CD4-positive, CD25-positive, alpha-beta regulatory T cell (primary cell): Measurements from ENCODE around the gene BSG. TPM values are rescaled to one million over a fixed set of nuclear protein-coding genes. Genes with fewer than 3 reads are reported as not detected.

ENCODE experiments used
- ATAC-seq, 2 donors: fragments of 150-1000 bp; cut with Tn5 transposase; one replicate each; pipeline ENCODE4 v1.10.0; 2021; ENCODE audit warnings: low read depth in 2 of 2, moderate number of reproducible peaks in 2 of 2, moderate library complexity in 1 of 2
- DNase-seq, 3 donors: peaks; one replicate each; pipeline versions ENCODE4 v3.0.0 to v3.0.0-alpha.2; 2012 to 2022; ENCODE audit warnings: mixed read lengths in 1 of 3
- H3K27ac ChIP-seq: one replicate; pipeline ENCODE4 v1.7.0; 2013; ENCODE audit warnings: mild to moderate bottlenecking, low read length; ENCODE audit not compliant: insufficient read depth, poor library complexity, severe bottlenecking
- H3K27me3 ChIP-seq: one replicate; pipeline ENCODE4 v1.7.0; 2013; ENCODE audit warnings: low read length; ENCODE audit not compliant: control insufficient read depth, insufficient read depth
- H3K36me3 ChIP-seq: one replicate; pipeline ENCODE4 v1.7.0; 2013; ENCODE audit warnings: mild to moderate bottlenecking, low read length, moderate library complexity; ENCODE audit not compliant: control insufficient read depth, insufficient read depth
- H3K4me1 ChIP-seq: 2 replicates; pipeline ENCODE4 v1.7.0; 2013; ENCODE audit warnings: mild to moderate bottlenecking, low read length; ENCODE audit not compliant: insufficient read depth, control insufficient read depth, poor library complexity, severe bottlenecking
- H3K4me3 ChIP-seq: one replicate; pipeline ENCODE4 v1.7.0; 2013; ENCODE audit warnings: low read depth, mild to moderate bottlenecking, low read length, moderate library complexity
- H3K9me3 ChIP-seq, 2 experiments: 1 replicate in 1 of 2; 2 replicates in 1 of 2; pipeline ENCODE4 v1.7.0; 2013; ENCODE audit warnings: low read length in 2 of 2, mild to moderate bottlenecking in 1 of 2, moderate library complexity in 1 of 2; ENCODE audit not compliant: control insufficient read depth in 2 of 2
- H3K27ac Mint-ChIP-seq, 3 donors: one replicate each; pipeline ENCODE4 v1.8.0; 2020 to 2022; ENCODE audit warnings: mild to moderate bottlenecking in 3 of 3, mixed read lengths in 3 of 3, moderate library complexity in 2 of 3
- H3K27me3 Mint-ChIP-seq: one replicate; pipeline ENCODE4 v1.8.0; 2022; ENCODE audit warnings: mild to moderate bottlenecking, mixed read lengths
- H3K36me3 Mint-ChIP-seq: one replicate; pipeline ENCODE4 v1.8.0; 2020; ENCODE audit warnings: mixed read lengths
- H3K4me1 Mint-ChIP-seq, 4 donors: one replicate each; pipeline ENCODE4 v1.8.0; 2020 to 2022; ENCODE audit warnings: mixed read lengths in 4 of 4, mild to moderate bottlenecking in 1 of 4
- H3K4me3 Mint-ChIP-seq, 4 donors: one replicate each; pipeline ENCODE4 v1.8.0; 2020 to 2022; ENCODE audit warnings: mild to moderate bottlenecking in 4 of 4, mixed read lengths in 4 of 4, moderate library complexity in 3 of 4
- H3K9me3 Mint-ChIP-seq, 7 donors: one replicate each; pipeline ENCODE4 v1.8.0; 2020 to 2022; ENCODE audit warnings: mixed read lengths in 7 of 7, mild to moderate bottlenecking in 3 of 7, moderate library complexity in 2 of 7
- polyA plus RNA-seq, 4 donors: library from polyadenylated mRNA; unstranded; fragments of 300-500 nt; fragmentation: Illumina TruSeq; gene quantifications; one replicate each; pipeline ENCODE4 v1.2.3, GENCODE V29; 2021
- total RNA-seq: library from RNA; stranded (reverse); gene quantifications from one replicate; pipeline ENCODE4 v1.2.3, GENCODE V29; 2022

BSG gene
- total and polyA plus RNA-seq, 5 donors from 2014 or later: 132 to 338 (median 297) TPM

DNA sequence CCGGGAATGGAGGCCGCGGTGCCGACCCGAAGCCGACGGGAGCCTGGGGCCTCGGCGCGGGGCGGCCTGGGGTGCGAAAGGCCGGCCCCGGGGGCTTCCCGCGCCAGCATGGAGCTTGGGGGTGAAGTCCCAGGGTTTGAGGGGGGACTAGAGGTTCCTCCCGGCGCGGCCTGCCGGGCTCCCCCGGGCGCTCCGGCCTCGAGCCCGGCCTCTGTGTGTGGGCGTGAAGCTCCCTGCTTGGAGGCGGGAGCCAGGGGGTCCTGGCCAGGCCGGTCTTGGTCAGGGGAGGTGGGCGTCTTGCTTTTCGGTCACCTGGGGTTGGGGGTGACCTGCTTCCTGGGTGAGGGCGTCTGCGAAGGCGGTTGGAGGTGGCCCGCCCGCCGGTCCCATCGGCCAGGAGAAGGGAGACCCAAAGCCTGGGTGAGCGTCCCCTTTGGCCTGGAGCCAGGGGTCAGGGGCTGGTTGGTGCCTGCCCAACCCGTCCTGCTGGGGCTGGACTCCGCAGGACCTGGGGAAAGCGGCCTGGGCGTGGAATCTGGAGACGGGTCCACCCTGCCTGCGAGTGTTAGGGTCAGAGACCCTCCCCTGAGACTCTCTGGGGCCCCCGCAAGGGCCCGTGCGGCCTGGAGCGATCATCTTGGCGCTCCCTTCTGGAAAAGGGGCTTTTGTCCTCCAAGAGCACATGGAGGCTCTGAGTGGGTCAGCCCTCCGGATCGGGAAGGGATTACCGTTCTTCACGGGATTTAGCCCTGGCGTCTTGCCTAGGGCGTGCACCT lies 535 bp downstream of the BSG start:
- peak overlapping the region; percentile 90 to 95 (median 93) for H3K4me3 Mint-ChIP-seq
- H3K4me1 Mint-ChIP-seq: peaks cover 0 to 48% (median 18%) of the 10 kb centered on the region in 4 donors

GRCh38 chr19:573519-573825 lies 1.1 kb downstream of the BSG start:
- Mint-ChIP-seq H3K4me1 (peaks cover 0 to 49% (median 18%) of the 10 kb centered on the region in 4 donors), H3K27me3 (peaks cover 9% of the 10 kb centered on the region), H3K4me3 (peak overlapping the region; percentile 82 to 92 (median 88)), H3K9me3 (peaks cover 0 to 4% (median 0%) of the 10 kb centered on the region in 7 donors), H3K27ac (peak overlapping the region; percentile 71 to 90 (median 89)), H3K36me3 (no peaks in the 10 kb centered on the region)
- Histone ChIP-seq H3K36me3 (no peaks in the 10 kb centered on the region), H3K4me3 (peak overlapping the region; percentile 74), H3K4me1 (peaks cover 40% of the 10 kb centered on the region), H3K27ac (peak overlapping the region; percentile 65), H3K9me3 (no peaks in the 10 kb centered on the region), H3K27me3 (no peaks in the 10 kb centered on the region)
- DNase-seq (peak in 1 of 3 donors; percentile 34), ATAC-seq (no peak)

More for the DNA sequence above, 535 bp downstream of the BSG start:
- Histone ChIP-seq H3K27me3 (no peaks in the 10 kb centered on the region), H3K4me3 (peak overlapping the region; percentile 74), H3K36me3 (no peaks in the 10 kb centered on the region), H3K27ac (peak overlapping the region; percentile 65), H3K4me1 (peaks cover 40% of the 10 kb centered on the region), H3K9me3 (no peaks in the 10 kb centered on the region)
- H3K9me3 Mint-ChIP-seq: peaks cover 0 to 4% (median 0%) of the 10 kb centered on the region in 7 donors
- H3K27me3 Mint-ChIP-seq: peaks cover 9% of the 10 kb centered on the region
- no peaks in the 10 kb centered on the region for H3K36me3 Mint-ChIP-seq
- ATAC-seq: no peak
- DNase-seq: no peak
- H3K27ac Mint-ChIP-seq: peak overlapping the region; percentile 14 to 98 (median 95)

- DNase-seq (no peak), ATAC-seq (no peak)
- Mint-ChIP-seq H3K27me3 (peaks cover 7% of the 10 kb centered on the region), H3K4me1 (peaks cover 0 to 47% (median 16%) of the 10 kb centered on the region in 4 donors), H3K4me3 (peak overlapping the region; percentile 63 to 91 (median 76)), H3K27ac (peak overlapping the region in 1 of 3 donors; percentile 51), H3K36me3 (no peaks in the 10 kb centered on the region), H3K9me3 (peaks cover 0 to 2% (median 0%) of the 10 kb centered on the region in 7 donors)
- Histone ChIP-seq H3K4me3 (peak overlapping the region; percentile 7), H3K36me3 (no peaks in the 10 kb centered on the region), H3K27ac (no peak overlapping the region), H3K4me1 (peaks cover 40% of the 10 kb centered on the region), H3K27me3 (no peaks in the 10 kb centered on the region), H3K9me3 (no peaks in the 10 kb centered on the region)
These were observed 2.5 kb downstream of the BSG start for GRCh38 chr19:574658-575526.

- Mint-ChIP-seq H3K4me1 (peaks cover 0 to 45% (median 13%) of the 10 kb centered on the region in 4 donors), H3K9me3 (peaks cover 0 to 2% (median 0%) of the 10 kb centered on the region in 7 donors), H3K27ac (no peak overlapping the region), H3K27me3 (peaks cover 4% of the 10 kb centered on the region), H3K4me3 (no peak overlapping the region), H3K36me3 (no peaks in the 10 kb centered on the region)
- DNase-seq (no peak), ATAC-seq (no peak)
- Histone ChIP-seq H3K9me3 (no peaks in the 10 kb centered on the region), H3K4me1 (peaks cover 40% of the 10 kb centered on the region), H3K27me3 (no peaks in the 10 kb centered on the region), H3K27ac (no peak overlapping the region), H3K36me3 (no peaks in the 10 kb centered on the region), H3K4me3 (no peak overlapping the region)
These were observed 3.4 kb downstream of the BSG start for GRCh38 chr19:575527-576506.

- Mint-ChIP-seq H3K36me3 (no peaks in the 10 kb centered on the region), H3K27me3 (no peaks in the 10 kb centered on the region), H3K27ac (peak overlapping the region in 1 of 3 donors; percentile 62), H3K4me3 (peak overlapping the region in 1 of 4 donors; percentile 47), H3K9me3 (no peaks in the 10 kb centered on the region), H3K4me1 (peaks cover 0 to 38% (median 9%) of the 10 kb centered on the region in 4 donors)
- no peaks in the 10 kb centered on the region for H3K9me3 ChIP-seq
- DNase-seq (no peak), ATAC-seq (no peak)
- peaks cover 7% of the 10 kb centered on the region for H3K36me3 ChIP-seq
- H3K27me3 ChIP-seq: no peaks in the 10 kb centered on the region
- no peak overlapping the region for H3K27ac ChIP-seq
- no peak overlapping the region for H3K4me3 ChIP-seq
- H3K4me1 ChIP-seq: peaks cover 33% of the 10 kb centered on the region
These were observed 4.5 kb downstream of the BSG start for GRCh38 chr19:576768-577438.

- no peaks in the 10 kb centered on the region for H3K9me3 ChIP-seq
- H3K36me3 ChIP-seq: peaks cover 11% of the 10 kb centered on the region
- no peak overlapping the region for H3K27ac ChIP-seq
- DNase-seq (no peak), ATAC-seq (no peak)
- no peaks in the 10 kb centered on the region for H3K9me3 Mint-ChIP-seq
- H3K27ac Mint-ChIP-seq: peak overlapping the region in 1 of 3 donors; percentile 62
- no peaks in the 10 kb centered on the region for H3K27me3 Mint-ChIP-seq
- no peaks in the 10 kb centered on the region for H3K27me3 ChIP-seq
- peak overlapping the region in 1 of 4 donors; percentile 41 for H3K4me3 Mint-ChIP-seq
- no peak overlapping the region for H3K4me3 ChIP-seq
- peaks cover 0 to 36% (median 9%) of the 10 kb centered on the region in 4 donors for H3K4me1 Mint-ChIP-seq
- H3K4me1 ChIP-seq: peaks cover 31% of the 10 kb centered on the region
- H3K36me3 Mint-ChIP-seq: no peaks in the 10 kb centered on the region
These were observed 5.3 kb downstream of the BSG start for GRCh38 chr19:577439-578392.
